Ureter (tissue), 1 donor: ENCODE data around the gene A2M. TPM values are rescaled to one million over a fixed set of nuclear protein-coding genes. Genes with fewer than 3 reads are reported as not detected.
"Not testable (repeated sequence)": the region's sequence is repeated elsewhere in the genome, so short reads cannot be mapped to it uniquely, and the experiment has no call there.

Source experiments
- DNase-seq: peaks from one replicate; pipeline ENCODE4 v3.0.0-alpha.2; 2020; ENCODE audit warnings: low spot score
- total RNA-seq: library from RNA; stranded (reverse); gene quantifications from one replicate; pipeline ENCODE4 v1.2.4, GENCODE V29; 2023
- donor health status: DM: yes; HTN: yes; CAD: no.

Gene A2M
- total RNA-seq = 688 TPM

GRCh38 chr12:9115731-9116559 lies at the start of gene A2M:
Gene A2M, minus strand, starts transcription at chr12:9115919. Its CDS starts 70 bp downstream, at chr12:9115849.
- DNase-seq = no peak

- DNase-seq = no peak
Observed at GRCh38 chr12:9163392-9163791, 47.7 kb upstream of the A2M start.

- DNase-seq = no peak
Observed at GRCh38 chr12:9156119-9156518, 40.4 kb upstream of the A2M start.

GRCh38 chr12:9149372-9149771 lies 33.7 kb upstream of the A2M start:
- DNase-seq = no peak

- no peak for DNase-seq
Observed at GRCh38 chr12:9148926-9149325, 33.2 kb upstream of the A2M start.

GRCh38 chr12:9147461-9147860 lies 31.7 kb upstream of the A2M start:
- no peak for DNase-seq

- DNase-seq = no peak
Observed at GRCh38 chr12:9144730-9145106, 29.0 kb upstream of the A2M start.

- no peak for DNase-seq
Observed at GRCh38 chr12:9143929-9144729, 28.4 kb upstream of the A2M start.

GRCh38 chr12:9143137-9143536 lies 27.4 kb upstream of the A2M start:
- DNase-seq = peak; percentile 44

GRCh38 chr12:9139588-9140290 lies 24.0 kb upstream of the A2M start:
- DNase-seq = not testable (repeated sequence)

GRCh38 chr12:9135903-9136310 lies 20.2 kb upstream of the A2M start:
- DNase-seq = no peak

GRCh38 chr12:9134981-9135628 lies 19.4 kb upstream of the A2M start:
- peak; percentile 43 for DNase-seq

- no peak for DNase-seq
Observed at GRCh38 chr12:9133216-9133916, 17.6 kb upstream of the A2M start.

- no peak for DNase-seq
Observed at GRCh38 chr12:9132008-9132535, 16.4 kb upstream of the A2M start.

GRCh38 chr12:9130244-9130643 lies 14.5 kb upstream of the A2M start:
- no peak for DNase-seq

GRCh38 chr12:9127936-9128663 lies 12.4 kb upstream of the A2M start:
- no peak for DNase-seq

- no peak for DNase-seq
Observed at GRCh38 chr12:9127484-9127883, 11.8 kb upstream of the A2M start.

- no peak for DNase-seq
Observed at GRCh38 chr12:9124383-9125031, 8.8 kb upstream of the A2M start.

GRCh38 chr12:9123781-9124382 lies 8.2 kb upstream of the A2M start:
- no peak for DNase-seq
